ENCODE data around the gene RIPOR3. TPM values are rescaled to one million over a fixed set of nuclear protein-coding genes. Genes with fewer than 3 reads are reported as not detected.

RIPOR3 gene
- total RNA-seq, 4 donors from 2014 or later: 1.3 to 9.7 (median 3.3) TPM

- H3K4me1 ChIP-seq: peaks cover 0 to 51% (median 19%) of the 10 kb centered on the region in 3 donors
- H3K27me3 ChIP-seq: no peaks in the 10 kb centered on the region
- 51 to 65% methylated on average over 11 to 13 of the region's 17 CpGs for WGBS, 2 donors
- H3K9me3 ChIP-seq: no peaks in the 10 kb centered on the region
- no peak for DNase-seq
- no peak overlapping the region for H3K27ac ChIP-seq
- H3K36me3 ChIP-seq: peaks cover 39 to 99% (median 48%) of the 10 kb centered on the region in 3 donors
- TF ChIP-seq CTCF (IDR thresholded peaks at IDR 0.05) (peak; percentile 60 to 81 (median 74)), POLR2A (IDR thresholded peaks at IDR 0.05) (no peak)
- intact Hi-C loops (cut with DNase I): no loop called here
- H3K4me3 ChIP-seq: no peak overlapping the region
Observed at GRCh38 chr20:50580016-50580747, 111.2 kb downstream of the RIPOR3 start.

GRCh38 chr20:50579511-50579910 lies 111.8 kb downstream of the RIPOR3 start:
- no peak overlapping the region for H3K27ac ChIP-seq
- H3K4me1 ChIP-seq: peaks cover 0 to 51% (median 19%) of the 10 kb centered on the region in 3 donors
- DNase-seq: no peak
- WGBS, 2 donors: 68 to 76% methylated on average over 4 to 8 of the region's 10 CpGs
- no peaks in the 10 kb centered on the region for H3K27me3 ChIP-seq
- H3K36me3 ChIP-seq: peaks cover 46 to 100% (median 55%) of the 10 kb centered on the region in 3 donors
- H3K4me3 ChIP-seq: no peak overlapping the region
- intact Hi-C loops (cut with DNase I): loop anchor here (5.0 kb wide), 2 partner anchors 102 to 397 kb away; no protein-coding TSS in a partner anchor
- TF ChIP-seq CTCF (IDR thresholded peaks at IDR 0.05) (no peak), POLR2A (IDR thresholded peaks at IDR 0.05) (no peak)
- H3K9me3 ChIP-seq: no peaks in the 10 kb centered on the region

GRCh38 chr20:50578778-50579165 lies 112.6 kb downstream of the RIPOR3 start:
- DNase-seq: no peak
- Histone ChIP-seq H3K4me3 (no peak overlapping the region), H3K27ac (no peak overlapping the region), H3K9me3 (no peaks in the 10 kb centered on the region), H3K4me1 (peaks cover 0 to 46% (median 16%) of the 10 kb centered on the region in 3 donors), H3K36me3 (peaks cover 39 to 100% (median 52%) of the 10 kb centered on the region in 3 donors), H3K27me3 (no peaks in the 10 kb centered on the region)
- intact Hi-C loops (cut with DNase I): loop anchor here (5.0 kb wide), 2 partner anchors 101 to 396 kb away; no protein-coding TSS in a partner anchor
- no peak for TF ChIP-seq POLR2A (IDR thresholded peaks at IDR 0.05)
- TF ChIP-seq CTCF (IDR thresholded peaks at IDR 0.05): no peak
- 71 to 100% methylated on average over 2 to 3 of the region's 5 CpGs for WGBS, 2 donors

GRCh38 chr20:50578061-50578777 lies 113.1 kb downstream of the RIPOR3 start:
- WGBS, 2 donors: 66 to 86% methylated on average over 6 to 12 of the region's 14 CpGs
- H3K27me3 ChIP-seq: no peaks in the 10 kb centered on the region
- no peak for DNase-seq
- peaks cover 35 to 100% (median 47%) of the 10 kb centered on the region in 3 donors for H3K36me3 ChIP-seq
- peaks cover 4 to 46% (median 15%) of the 10 kb centered on the region in 3 donors for H3K4me1 ChIP-seq
- intact Hi-C loops (cut with DNase I): loop anchor here (5.0 kb wide), 2 partner anchors 101 to 396 kb away; no protein-coding TSS in a partner anchor
- H3K27ac ChIP-seq: peak overlapping the region in 1 of 4 donors; percentile 13
- H3K4me3 ChIP-seq: no peak overlapping the region
- no peaks in the 10 kb centered on the region for H3K9me3 ChIP-seq
- no peak for TF ChIP-seq CTCF (IDR thresholded peaks at IDR 0.05)
- TF ChIP-seq POLR2A (IDR thresholded peaks at IDR 0.05): no peak
